ENCODE measurements around the gene DHX34. TPM values are rescaled to one million over a fixed set of nuclear protein-coding genes. Genes with fewer than 3 reads are reported as not detected.
A peak's percentile ranks its signal among the peaks of the same experiment; 100 is the strongest.

Gene DHX34
- total RNA-seq, 1 donor from 2014 or later: 8.1 TPM

DNA sequence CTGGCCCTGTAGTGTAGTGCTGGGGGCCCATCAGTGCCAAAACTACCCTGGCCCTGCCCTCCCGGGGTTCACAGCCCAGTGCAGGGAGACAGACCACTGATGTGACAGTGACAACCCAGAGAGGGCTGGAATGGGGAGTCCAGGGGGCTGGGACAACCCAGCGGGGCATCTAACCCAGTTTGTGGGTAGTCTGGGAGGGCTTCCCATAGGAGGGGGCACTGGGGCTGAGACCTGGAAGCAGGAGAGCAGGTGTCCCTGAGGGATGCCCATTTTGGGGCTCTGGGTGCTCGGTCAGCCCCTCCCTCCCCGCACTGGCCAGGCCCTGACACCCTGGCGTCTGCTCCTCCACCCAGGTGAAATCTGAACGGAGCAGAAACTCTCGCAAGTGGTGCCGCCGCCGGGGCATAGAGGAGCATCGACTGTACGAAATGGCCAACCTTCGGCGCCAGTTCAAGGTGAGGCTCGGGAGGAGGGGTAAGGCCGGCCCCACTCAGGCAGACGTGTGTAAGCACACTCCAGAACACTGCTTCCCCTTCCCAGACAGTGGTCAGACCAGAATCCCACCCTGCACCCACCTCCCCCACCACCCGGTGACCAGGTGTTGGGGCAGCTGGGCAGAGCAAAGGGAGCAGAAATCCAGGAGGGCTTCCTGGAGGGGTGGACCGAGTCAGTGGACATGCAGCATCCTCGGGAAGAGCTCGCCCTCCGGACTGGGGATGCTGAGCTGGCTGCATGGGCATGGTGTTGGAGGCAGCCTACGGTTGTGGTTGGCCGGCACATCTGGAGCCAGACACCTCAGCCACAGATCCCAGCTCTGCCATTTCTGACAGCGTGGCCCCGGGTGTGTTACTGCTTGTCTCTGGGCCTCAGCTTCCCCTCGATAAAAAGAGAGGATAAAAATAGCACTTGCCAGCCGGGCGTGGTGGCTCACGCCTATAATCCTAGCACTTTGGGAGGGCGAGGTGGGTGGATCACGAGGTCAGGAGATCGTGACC is 24.4 kb downstream of the DHX34 start:
- TF ChIP-seq, protein P1, sequence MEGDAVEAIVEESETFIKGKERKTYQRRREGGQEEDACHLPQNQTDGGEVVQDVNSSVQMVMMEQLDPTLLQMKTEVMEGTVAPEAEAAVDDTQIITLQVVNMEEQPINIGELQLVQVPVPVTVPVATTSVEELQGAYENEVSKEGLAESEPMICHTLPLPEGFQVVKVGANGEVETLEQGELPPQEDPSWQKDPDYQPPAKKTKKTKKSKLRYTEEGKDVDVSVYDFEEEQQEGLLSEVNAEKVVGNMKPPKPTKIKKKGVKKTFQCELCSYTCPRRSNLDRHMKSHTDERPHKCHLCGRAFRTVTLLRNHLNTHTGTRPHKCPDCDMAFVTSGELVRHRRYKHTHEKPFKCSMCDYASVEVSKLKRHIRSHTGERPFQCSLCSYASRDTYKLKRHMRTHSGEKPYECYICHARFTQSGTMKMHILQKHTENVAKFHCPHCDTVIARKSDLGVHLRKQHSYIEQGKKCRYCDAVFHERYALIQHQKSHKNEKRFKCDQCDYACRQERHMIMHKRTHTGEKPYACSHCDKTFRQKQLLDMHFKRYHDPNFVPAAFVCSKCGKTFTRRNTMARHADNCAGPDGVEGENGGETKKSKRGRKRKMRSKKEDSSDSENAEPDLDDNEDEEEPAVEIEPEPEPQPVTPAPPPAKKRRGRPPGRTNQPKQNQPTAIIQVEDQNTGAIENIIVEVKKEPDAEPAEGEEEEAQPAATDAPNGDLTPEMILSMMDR (IDR thresholded peaks at IDR 0.05; ENCODE audit: borderline replicate concordance): no peak
- Histone ChIP-seq H3K4me3 (no peak overlapping the region), H3K4me1 (peaks cover 19% of the 10 kb centered on the region), H3K9me3 (replicated peaks) (no peaks in the 10 kb centered on the region), H3K27me3 (ENCODE audit: low read depth) (no peaks in the 10 kb centered on the region), H3K36me3 (peaks cover 85% of the 10 kb centered on the region), H3K27ac (replicated peaks) (no peak overlapping the region)
- DNase-seq: no peak
- intact Hi-C loops (cut with micrococcal nuclease): no loop called here

DNA sequence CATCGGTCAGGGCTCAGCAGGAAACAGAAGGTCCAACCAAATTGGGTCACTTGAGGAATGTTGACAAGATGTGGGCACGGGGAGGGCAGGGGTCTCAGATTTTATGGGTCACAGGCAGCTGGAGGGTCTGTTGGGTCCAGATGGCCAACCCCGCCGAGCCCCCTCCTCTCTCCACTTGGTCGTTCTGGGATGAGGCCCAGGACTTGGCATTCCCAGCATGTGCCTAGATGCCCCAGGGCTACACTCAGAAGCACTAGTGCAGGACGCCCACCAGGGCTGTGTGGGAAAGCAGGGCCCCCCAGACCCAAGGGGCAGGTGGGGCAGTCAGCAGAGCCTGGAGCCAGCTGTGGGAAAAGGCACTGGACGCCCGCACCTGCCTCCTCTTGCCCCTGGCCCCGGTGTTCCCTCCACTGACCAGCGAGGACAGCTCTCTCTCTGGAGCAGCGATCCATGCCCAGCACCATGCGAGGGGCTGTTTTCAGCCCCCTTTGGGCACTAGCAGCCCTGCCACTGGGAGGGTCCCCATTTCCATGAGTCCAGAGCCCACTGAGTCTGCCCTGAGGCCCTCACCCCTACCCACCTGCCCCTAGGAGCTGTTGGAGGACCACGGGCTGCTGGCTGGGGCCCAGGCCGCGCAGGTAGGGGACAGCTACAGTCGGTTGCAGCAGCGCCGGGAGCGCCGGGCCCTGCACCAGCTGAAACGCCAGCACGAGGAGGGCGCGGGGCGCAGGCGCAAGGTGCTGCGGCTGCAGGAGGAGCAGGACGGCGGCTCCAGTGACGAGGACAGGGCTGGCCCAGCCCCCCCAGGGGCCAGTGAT is 26.0 kb downstream of the DHX34 start:
- Histone ChIP-seq H3K4me3 (no peak overlapping the region), H3K4me1 (peaks cover 19% of the 10 kb centered on the region), H3K27ac (replicated peaks) (no peak overlapping the region), H3K9me3 (replicated peaks) (no peaks in the 10 kb centered on the region), H3K36me3 (peaks cover 80% of the 10 kb centered on the region), H3K27me3 (ENCODE audit: low read depth) (no peaks in the 10 kb centered on the region)
- intact Hi-C loops (cut with micrococcal nuclease): no loop called here
- DNase-seq: no peak
- TF ChIP-seq, protein P1 (IDR thresholded peaks at IDR 0.05; ENCODE audit: borderline replicate concordance): no peak

DNA sequence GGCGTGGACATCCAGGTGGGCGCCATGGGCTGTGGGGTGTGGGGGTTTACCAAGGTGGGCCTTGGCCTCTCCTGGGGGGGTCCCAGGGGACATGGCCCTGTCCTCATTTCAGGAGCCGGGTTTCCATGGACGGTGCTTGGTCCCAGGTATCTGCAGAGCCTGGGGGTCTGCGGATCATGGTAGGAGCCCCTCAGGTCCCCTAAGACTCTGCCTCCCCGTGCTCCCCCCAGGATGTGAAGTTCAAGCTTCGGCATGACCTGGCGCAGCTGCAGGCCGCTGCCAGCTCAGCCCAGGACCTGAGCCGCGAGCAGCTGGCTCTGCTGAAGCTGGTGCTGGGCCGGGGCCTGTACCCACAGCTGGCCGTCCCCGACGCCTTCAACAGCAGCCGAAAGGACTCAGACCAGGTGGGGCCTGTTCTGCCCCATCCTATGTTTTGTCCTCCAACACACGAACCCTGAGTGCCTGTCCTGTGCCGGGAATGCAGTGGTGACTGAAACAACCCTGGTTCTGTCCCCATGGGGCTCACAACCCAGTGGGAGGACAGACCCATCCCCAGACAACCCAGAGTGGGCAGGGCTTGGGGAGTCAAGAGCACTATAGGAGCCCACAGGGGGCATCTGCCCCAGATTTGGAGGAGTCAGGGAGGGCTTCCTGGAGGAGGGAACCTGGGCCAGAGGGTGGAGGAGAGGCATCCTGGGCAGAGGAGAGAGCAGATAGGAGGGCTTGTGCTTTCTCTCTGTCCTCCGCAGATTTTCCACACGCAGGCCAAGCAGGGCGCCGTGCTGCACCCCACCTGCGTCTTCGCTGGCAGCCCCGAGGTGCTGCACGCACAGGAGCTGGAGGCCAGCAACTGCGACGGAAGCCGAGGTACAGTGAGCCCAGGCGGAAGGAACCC is 26.8 kb downstream of the DHX34 start:
- TF ChIP-seq, protein P1 (IDR thresholded peaks at IDR 0.05; ENCODE audit: borderline replicate concordance): no peak
- no peak for DNase-seq
- intact Hi-C loops (cut with micrococcal nuclease): no loop called here
- Histone ChIP-seq H3K27ac (replicated peaks) (peak overlapping the region; percentile 89), H3K4me3 (no peak overlapping the region), H3K4me1 (peaks cover 19% of the 10 kb centered on the region), H3K27me3 (ENCODE audit: low read depth) (no peaks in the 10 kb centered on the region), H3K36me3 (peaks cover 83% of the 10 kb centered on the region), H3K9me3 (replicated peaks) (no peaks in the 10 kb centered on the region)

DNA sequence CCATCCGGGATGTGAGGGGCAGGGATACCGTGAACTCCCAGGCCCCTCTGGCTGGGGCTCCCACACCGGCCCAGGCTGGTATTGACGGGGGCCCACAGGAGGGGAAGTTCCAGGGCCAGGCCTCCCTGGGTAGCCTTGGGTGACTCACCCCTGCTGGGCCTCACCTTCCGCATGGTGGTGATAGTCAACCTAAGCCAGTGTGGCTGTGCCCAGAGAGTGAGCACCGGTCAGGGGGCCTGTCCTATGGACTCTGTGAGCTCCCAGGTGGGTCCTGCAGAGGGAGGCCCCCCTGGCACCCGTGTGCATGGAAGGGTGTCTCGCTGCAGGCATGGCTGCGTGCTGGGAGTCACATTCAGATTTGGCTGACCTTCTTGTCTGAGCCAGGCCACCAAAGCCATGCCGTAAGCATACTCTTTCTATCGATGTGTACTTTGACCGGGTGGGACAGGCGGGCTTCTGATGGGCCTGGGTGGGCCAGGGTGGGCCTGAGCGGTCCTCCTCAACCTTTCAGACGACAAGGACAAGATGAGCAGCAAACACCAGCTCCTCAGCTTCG is 27.6 kb downstream of the DHX34 start:
- H3K4me3 ChIP-seq: no peak overlapping the region
- peaks cover 83% of the 10 kb centered on the region for H3K36me3 ChIP-seq
- peaks cover 19% of the 10 kb centered on the region for H3K4me1 ChIP-seq
- intact Hi-C loops (cut with micrococcal nuclease): no loop called here
- no peaks in the 10 kb centered on the region for H3K27me3 ChIP-seq (ENCODE audit: low read depth)
- no peaks in the 10 kb centered on the region for H3K9me3 ChIP-seq (replicated peaks)
- H3K27ac ChIP-seq (replicated peaks): peak overlapping the region; percentile 89
- no peak for DNase-seq
- TF ChIP-seq, protein P1 (IDR thresholded peaks at IDR 0.05; ENCODE audit: borderline replicate concordance): no peak

All from left ventricle myocardium inferior (tissue), 1 donor.